Epithelial cell of esophagus (primary cell): ENCODE measurements around the gene KCNH5.
"Not testable (repeated sequence)": the region's sequence is repeated elsewhere in the genome, so short reads cannot be mapped to it uniquely, and the experiment has no call there.

Experiments used
- DNase-seq: peaks from one replicate; pipeline ENCODE4 v3.0.0; 2010; ENCODE audit warnings: low read depth
- H3K4me3 ChIP-seq: 2 replicates; pipeline ENCODE4 v1.5.1; 2011; ENCODE audit warnings: mild to moderate bottlenecking, low read length, control low read depth
- TF ChIP-seq, protein P1 (sequence below): IDR thresholded peaks from 2 replicates; pipeline ENCODE4 v1.5.1; 2011; ENCODE audit warnings: low read depth, mild to moderate bottlenecking, low read length, control low read depth, inconsistent platforms; ENCODE audit not compliant: insufficient read depth; ENCODE audit errors: missing control alignments

Gene KCNH5

DNA sequence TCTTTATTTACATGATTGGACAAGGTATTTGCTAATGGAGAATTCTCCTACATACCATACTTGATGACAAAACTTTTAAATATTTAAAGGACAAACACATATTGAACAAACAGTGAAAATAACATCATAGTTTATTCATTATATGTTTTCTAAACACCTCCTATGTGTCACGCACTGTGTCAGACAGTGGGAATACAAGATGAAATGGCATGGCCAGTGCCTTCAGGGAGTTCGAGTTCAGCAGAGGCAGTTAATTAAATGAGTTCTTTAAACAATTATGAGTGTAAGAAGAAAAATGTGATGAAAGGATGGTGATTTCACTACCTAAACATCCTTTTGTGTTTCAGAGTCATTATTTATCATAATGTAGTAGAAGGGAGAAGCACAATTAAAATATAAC, 159.8 kb downstream of the KCNH5 start:
- H3K4me3 ChIP-seq = no peak overlapping the region
- TF ChIP-seq, protein P1, sequence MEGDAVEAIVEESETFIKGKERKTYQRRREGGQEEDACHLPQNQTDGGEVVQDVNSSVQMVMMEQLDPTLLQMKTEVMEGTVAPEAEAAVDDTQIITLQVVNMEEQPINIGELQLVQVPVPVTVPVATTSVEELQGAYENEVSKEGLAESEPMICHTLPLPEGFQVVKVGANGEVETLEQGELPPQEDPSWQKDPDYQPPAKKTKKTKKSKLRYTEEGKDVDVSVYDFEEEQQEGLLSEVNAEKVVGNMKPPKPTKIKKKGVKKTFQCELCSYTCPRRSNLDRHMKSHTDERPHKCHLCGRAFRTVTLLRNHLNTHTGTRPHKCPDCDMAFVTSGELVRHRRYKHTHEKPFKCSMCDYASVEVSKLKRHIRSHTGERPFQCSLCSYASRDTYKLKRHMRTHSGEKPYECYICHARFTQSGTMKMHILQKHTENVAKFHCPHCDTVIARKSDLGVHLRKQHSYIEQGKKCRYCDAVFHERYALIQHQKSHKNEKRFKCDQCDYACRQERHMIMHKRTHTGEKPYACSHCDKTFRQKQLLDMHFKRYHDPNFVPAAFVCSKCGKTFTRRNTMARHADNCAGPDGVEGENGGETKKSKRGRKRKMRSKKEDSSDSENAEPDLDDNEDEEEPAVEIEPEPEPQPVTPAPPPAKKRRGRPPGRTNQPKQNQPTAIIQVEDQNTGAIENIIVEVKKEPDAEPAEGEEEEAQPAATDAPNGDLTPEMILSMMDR = no peak
- DNase-seq = peak; percentile 75

DNA sequence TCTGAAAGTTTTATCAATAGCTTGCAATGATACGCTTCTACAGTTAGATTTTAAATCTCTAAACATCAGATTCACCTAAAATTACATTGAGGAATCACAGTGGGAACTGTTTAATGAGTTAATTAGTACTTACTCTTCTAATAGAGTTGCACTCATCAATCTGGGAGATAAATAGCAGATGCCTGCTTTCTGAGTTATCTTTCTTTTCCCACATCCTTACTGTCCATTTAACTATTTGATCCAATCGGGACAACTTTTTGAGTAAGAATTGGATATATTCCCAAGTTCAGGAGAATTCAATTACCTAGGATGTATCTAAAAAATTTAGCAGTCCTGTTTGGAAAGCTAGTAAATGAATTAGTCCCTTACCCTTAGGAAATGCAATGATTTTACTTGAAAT, 162.3 kb downstream of the KCNH5 start:
- TF ChIP-seq, protein P1 = no peak
- DNase-seq = no peak
- no peak overlapping the region for H3K4me3 ChIP-seq

DNA sequence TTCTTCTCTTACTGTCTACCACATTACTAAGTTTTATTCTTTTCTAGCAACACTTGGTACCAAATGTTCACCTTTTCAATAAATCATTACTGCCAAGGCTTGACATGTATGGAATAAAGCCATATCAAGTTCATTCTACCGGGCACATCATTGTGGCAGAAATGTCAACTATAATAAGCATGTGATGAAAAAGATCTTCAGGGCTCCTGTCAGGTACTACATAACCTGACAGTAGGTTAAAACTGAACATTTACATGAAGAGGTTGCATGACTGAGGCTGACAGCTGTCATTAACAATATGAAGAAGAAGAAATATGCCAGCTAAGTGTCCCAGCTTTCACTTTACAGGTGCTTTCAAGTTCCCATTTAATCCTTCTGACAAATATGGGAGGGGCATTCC, 178.9 kb downstream of the KCNH5 start:
- no peak for DNase-seq
- TF ChIP-seq, protein P1 = no peak
- no peak overlapping the region for H3K4me3 ChIP-seq

DNA sequence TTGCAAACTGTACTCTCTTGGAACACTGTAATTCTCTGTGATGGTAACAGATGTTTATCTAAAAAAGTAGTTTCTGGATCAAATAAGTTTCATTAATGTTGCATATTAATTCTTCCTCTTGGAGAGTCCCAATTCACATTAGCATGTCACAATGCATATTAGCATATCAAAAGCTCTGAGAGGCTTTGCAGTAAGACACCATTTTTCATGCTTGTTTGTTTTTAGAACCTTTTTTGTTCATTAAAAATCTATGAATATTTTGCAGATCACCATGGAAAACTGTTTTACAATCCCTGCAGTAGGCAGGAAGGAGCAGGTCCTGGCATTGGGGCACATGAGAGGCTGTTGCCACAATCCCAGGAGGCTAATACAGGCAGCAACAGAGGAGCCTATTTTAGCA, 180.7 kb downstream of the KCNH5 start:
- TF ChIP-seq, protein P1 = no peak
- no peak overlapping the region for H3K4me3 ChIP-seq
- no peak for DNase-seq

DNA sequence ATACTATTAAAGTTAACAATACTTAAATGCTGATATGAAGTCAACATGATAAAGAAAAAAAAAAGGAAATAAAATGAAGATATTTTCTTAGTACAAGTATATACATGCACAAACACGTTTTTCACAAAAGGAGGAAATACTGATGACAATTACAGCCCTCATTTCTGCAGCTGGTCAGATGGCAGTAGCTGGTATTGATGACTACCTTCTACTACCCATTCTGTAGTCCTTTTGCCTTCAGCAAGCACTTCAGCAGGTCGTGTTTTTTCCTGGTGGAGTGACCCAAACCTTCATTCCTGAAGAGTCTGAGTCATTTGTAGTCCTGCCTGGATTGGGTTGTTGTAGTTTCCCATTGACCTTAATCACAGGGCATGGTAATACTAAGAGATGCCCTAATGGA, 187.2 kb downstream of the KCNH5 start:
- DNase-seq = peak; percentile 45
- H3K4me3 ChIP-seq = not testable (repeated sequence)

DNA sequence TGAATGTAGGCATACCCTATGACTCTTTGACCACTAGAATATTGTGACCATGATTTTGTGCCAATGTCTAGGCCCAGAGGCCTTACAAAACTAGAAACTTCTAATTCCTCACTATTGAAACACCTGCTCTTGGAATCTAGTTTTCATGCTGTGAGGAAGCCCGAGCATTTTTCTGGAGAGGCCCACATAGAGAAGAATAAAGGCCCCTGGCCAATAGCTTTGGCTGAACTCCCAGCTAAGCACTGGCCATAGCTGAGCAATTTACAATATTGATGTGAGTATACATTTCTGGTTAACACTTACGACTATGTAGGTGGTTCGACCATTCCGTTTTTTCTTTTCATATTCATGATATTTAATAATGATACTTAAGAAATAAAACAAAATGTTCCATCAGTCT, 190.3 kb downstream of the KCNH5 start:
- TF ChIP-seq, protein P1 = no peak
- no peak for DNase-seq
- no peak overlapping the region for H3K4me3 ChIP-seq

DNA sequence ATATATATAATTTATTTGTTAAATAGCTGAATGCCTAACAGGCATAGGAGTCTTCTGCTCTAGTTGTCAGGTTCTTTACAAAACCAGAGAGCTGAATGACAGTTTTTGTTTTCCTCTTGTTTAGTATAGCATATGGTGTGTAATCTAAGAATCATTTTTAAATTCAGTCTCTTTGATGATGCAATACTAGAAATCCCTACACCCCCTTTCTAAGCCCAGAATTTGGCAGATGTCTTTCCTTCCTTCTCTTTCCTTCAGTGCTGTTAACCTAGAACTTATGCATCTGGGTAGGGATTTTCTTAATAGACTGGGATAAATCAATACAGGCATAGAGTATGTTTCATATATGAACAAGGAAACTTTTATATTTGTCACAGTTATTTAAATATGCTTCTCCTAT, 198.1 kb downstream of the KCNH5 start:
- DNase-seq = no peak

More for the DNA sequence above, 198.1 kb downstream of the KCNH5 start:
- TF ChIP-seq, protein P1 = no peak
- no peak overlapping the region for H3K4me3 ChIP-seq
